GM21381 (cell line): ENCODE data around the gene SEZ6L.

Experiments used
- ATAC-seq: cut with Tn5 transposase; IDR thresholded peaks from one replicate; pipeline ENCODE4 v1.9.1; 2021; ENCODE audit warnings: mild to moderate bottlenecking, moderate library complexity; ENCODE audit not compliant: unreplicated experiment

SEZ6L gene

GRCh38 chr22:26174280-26174679 is 5.0 kb downstream of the SEZ6L start:
- no peak for ATAC-seq

GRCh38 chr22:26182723-26183122 is 13.5 kb downstream of the SEZ6L start:
- no peak for ATAC-seq

DNA sequence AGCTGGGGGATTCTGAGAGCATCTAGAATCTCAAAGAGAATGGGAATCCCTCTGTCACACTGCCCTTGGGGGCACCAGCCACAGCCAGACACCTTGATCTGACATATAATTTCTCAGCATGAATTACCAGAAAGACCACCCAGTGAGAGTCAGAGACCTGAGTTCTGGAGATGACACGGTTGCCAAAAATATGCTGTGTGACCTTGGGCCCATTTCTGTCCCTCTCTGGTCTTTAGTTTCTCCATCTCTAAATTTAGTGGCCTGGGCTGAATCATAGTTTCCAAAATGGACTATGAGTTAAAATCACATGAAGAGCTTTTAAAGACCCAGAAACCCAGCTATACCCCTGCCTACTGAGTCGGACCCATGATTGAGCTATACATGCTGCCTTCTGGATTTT is 15.9 kb downstream of the SEZ6L start:
- ATAC-seq: no peak

DNA sequence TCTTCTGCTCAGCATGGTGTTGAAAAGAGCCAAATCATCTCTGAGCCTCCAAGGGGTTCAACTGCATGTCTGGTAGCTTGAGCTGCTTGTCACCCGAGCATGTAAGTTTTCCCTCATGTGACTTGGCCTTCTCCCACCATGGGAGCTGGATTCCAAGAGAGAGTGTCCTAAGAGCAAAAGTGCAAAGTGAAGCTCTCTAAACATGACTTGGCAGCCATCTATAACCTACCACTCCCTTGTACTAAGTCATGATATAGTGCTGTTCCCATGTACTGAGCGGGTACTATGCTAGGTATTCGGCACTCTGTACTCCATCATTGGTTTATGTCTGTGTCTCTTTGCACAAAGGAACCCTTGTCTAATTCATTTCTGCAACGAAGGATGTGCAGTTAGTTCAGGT is 19.1 kb downstream of the SEZ6L start:
- no peak for ATAC-seq

DNA sequence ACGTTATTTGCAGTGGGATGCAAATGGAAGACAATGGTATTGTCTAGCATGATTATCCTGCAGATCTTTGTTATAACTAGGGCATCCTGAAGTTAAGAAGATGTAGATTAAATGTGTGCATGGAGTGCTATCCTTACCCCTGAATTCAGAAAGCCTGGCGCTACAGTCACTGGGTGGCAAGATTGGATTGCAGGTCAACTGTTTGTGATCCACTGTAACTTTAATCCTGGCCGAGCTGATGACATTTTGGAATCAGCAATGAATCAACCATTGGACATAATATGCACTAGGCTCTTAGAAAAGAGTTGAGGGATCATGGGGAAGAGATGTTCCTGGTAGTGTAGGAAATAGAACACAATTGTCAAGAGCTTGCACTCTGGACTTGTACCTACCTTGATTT is 25.1 kb downstream of the SEZ6L start:
- ATAC-seq: no peak

GRCh38 chr22:26194877-26195276 is 25.6 kb downstream of the SEZ6L start:
- ATAC-seq: no peak

DNA sequence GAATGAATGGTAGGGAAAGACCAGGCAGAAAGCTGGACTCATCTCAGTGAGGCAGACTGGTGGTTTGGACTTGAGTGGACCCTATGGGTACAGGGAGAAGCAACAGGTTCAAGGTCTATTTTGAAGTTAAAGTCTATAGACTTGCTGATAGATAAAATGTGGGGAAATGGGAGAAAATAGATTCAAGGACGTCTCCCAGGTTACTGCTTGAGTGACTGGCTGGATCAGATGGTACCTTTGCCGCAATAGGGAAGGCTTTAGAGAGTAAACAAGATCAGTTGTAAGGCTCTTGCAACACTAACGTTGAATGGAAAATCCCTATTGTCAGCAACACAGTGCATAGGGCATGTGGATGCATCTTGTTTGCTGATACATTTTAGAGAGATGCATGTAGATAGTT is 27.4 kb downstream of the SEZ6L start:
- no peak for ATAC-seq

- ATAC-seq: no peak
Observed at GRCh38 chr22:26197425-26197824, 28.2 kb downstream of the SEZ6L start.

DNA sequence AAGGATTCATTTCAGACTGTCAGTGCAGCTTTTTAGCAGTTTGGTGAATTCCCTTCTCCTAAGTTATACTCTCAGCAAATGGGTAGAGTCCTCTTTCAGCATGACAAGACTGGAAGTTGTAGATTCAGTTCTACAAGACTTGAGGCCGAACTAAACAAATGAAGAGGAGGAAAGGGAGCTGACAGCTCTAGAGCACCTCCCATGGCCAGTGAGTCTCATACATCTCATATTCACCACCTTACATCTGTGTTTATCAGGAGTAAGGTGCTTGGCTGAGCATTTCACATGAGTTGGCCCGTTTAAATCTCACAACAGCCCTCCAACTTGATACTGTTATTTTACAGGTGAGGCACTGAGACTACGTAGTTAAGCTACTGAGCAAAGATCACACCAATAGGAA is 30.4 kb downstream of the SEZ6L start:
- no peak for ATAC-seq

DNA sequence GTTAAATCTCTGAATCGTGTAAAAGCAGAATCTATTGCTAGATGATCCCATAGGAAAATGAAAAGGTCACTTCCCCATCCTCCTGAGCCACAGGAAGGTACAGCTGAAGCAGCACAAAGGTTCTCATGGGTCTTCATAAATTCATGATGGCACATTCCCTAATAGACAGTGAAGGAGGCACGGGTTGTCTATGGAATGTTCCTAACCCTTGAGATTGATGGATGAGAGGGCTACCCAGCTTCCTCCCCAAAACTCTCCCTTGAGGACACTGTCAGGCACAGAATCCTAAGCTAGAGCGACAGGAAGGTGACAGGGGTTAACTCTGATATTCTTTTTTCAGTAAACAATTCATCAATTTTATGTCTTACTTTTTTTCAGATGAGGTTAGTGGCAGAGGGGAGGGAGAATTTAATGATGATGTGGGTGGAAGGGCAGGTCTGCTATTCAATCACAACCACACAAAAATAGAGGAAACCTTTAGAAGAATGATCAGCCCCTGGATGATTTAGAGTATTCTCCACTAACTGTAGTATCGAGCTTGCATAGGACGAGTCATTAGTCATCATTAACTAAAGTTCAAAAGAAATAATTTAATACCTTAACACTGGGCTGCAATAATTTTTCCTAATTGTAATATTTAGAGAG is 33.1 kb downstream of the SEZ6L start:
- no peak for ATAC-seq

DNA sequence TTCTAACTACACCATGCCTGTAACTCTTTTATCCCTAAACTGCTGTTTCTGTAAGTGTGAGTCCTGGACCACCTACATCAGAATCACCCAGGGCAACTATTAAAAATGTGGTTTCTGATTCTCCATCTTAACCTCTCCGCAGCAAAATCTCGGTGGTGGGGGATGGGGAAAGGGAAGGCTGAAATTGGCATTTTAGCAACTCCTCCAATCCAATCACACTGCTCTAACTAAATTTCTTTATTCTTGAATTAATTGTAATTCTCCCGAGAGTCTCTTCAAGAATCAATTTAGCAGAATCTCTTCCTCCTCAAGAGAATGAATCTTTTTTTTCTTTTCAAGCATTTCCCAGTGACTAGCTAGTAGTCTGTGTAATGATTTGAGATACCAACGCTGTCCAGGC is 36.2 kb downstream of the SEZ6L start:
- ATAC-seq: no peak

- ATAC-seq: no peak
Observed at GRCh38 chr22:26210334-26210733, 41.1 kb downstream of the SEZ6L start.

- no peak for ATAC-seq
Observed at GRCh38 chr22:26213826-26214225, 44.6 kb downstream of the SEZ6L start.

DNA sequence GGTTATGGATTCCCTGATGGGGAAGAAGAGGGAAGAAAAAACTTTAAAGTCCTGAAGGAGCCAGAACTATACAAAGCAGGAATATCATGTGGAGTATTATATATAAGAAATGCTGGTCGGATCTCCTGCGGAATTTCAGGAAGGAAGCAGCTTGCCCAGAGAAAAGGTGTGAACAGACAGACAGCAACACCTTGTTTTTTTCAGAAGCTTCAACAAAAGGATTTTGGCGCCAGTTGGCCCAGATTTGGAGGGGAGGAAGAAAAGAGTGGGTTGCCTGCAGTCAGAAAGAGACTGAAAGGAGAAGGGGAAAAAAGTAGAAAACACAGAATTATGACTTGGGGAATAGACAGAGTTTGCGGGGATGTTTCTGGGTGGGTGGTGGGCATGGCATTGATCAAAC is 45.2 kb downstream of the SEZ6L start:
- ATAC-seq: no peak

GRCh38 chr22:26215736-26216135 is 46.5 kb downstream of the SEZ6L start:
- no peak for ATAC-seq

- ATAC-seq: no peak
Observed at GRCh38 chr22:26225207-26225606, 55.9 kb downstream of the SEZ6L start.

GRCh38 chr22:26226538-26227297 is 57.5 kb downstream of the SEZ6L start:
- no peak for ATAC-seq

DNA sequence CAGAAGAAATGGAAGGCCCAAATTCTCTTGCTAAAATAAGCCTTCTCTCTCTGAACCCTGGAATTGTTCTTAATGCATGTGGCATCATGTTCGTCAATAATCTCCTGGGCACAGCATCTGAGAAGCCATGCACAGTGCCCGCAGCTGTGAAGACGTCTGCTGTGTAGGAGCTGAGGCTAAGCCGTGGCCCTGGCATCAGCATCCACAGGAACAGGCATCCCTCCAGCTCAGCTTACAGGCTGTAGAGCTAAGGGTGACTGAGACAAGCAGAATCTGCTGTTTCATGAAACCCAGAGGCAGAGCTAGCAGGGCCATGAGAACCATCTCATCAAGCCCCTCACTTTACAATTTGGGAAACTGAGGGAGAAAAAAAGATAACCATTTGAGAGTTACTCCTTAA is 60.6 kb downstream of the SEZ6L start:
- ATAC-seq: no peak

DNA sequence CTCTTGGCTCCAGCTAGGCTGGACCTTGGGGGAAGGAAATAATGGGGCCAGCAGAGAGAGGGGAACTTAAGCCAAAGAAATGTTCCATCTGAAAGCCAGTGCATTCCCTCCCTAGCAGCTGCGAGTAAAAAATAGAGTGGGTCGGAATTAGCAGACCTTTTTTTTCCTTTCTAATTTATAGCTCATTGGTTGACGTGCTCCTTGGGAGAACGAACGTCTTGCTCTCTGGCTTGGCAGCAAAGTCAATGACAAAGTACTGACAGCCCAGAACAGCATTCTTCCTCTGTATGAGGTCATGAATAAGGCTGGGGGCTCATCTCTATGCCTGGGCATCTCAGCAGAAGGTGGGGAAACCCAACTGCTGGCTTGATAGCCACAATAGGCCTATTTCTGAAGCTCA is 65.0 kb downstream of the SEZ6L start:
- no peak for ATAC-seq

DNA sequence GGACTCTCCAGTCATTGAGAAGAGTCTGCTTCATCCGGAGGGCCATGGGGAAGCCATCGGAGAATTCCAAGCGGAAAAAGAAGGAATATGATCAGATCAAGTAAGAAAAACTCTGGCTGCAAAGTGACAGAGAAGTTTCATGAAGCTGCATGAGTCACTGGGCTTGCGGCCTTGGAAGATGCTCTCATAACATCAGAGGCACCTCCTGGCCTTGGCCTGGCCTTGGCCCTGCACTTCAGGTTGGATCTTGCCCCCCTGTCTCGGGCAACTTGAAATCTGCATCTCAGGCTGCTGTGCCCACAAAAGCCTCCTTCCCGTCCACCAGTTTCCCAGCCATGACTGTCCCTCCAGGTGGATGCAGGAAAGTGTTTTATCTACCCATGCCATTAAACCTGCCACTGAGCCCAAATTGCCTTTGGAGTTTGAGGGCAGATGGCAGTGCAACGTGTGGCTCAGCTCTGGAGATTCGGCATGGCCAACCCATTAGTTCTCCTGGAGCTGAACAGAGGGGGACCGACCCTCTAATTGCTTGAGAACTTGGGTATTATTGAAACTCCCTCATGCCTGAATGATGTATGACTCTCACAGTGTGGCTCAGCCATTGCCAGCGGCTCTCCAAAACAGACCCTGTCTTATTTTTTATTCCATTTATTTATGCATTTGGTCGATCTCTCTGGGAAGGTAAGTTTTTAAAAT is 66.7 kb downstream of the SEZ6L start:
- no peak for ATAC-seq

- no peak for ATAC-seq
Observed at GRCh38 chr22:26236991-26237390, 67.7 kb downstream of the SEZ6L start.

DNA sequence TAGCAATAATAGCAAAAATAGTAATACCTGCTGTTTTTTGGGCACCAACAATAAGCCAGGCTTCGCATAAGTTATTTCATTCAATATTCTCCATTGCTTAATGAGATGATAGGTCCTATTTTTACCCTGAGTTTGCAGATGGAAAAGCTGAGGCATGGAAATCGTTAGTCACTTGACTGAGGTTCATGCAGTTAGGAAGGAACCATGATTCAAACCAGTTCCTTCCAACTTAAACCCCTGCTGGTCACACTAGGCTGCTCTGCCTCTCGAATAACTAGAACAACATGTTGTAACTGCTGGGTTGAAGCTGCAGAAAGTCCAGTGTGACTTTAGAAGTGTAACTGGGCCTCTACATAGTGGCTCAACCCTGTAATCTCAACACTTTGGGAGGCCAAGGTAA is 69.3 kb downstream of the SEZ6L start:
- ATAC-seq: no peak
